GM21515 (cell line): ENCODE results near the gene LHFPL2.
A peak's percentile ranks its signal among the peaks of the same experiment; 100 is the strongest.
"Not testable (repeated sequence)": the region's sequence is repeated elsewhere in the genome, so short reads cannot be mapped to it uniquely, and the experiment has no call there.

Experiments
- ATAC-seq: cut with Tn5 transposase; IDR thresholded peaks from one replicate; pipeline ENCODE4 v1.9.1; 2021; ENCODE audit not compliant: unreplicated experiment

LHFPL2 gene

DNA sequence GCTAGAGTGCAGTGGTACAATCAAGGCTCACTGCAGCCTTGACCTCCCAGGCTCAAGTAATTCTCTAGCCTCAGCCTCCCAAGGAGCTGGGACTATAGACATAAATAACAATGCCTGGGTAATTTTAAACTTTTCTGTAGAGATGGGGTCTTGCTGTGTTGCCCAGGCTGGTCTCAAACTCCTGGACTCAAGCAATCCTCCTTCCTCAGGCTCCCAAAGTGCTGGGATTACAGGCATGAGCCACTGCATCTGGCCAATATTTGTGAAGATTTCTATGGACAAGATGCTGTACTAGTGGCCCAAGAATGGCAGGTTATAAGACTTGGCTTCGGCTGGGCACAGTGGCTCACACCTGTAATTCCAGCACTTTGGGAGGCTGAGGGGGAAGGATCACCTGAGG is 18.4 kb upstream of the LHFPL2 start:
- ATAC-seq = not testable (repeated sequence)

DNA sequence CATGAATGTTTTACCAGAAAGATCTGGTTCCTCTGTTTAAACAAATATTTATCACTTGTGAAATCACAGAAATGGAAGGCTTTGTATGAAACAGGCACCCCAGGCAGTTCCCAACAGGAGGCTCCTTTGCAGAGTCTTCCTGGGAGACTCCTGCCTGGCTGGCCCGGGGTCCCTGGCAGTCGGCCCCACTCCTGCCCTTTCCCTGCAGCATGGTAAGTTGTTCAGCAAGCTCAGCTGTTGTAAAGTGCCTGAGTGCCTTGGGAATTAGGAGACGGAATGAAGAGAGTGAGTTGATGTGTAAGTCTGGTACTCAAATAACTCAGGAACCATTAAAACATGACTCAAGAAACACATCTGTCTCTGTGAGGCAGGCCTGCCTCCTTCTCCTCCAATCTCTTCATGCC is 17.5 kb upstream of the LHFPL2 start:
- ATAC-seq = no peak

DNA sequence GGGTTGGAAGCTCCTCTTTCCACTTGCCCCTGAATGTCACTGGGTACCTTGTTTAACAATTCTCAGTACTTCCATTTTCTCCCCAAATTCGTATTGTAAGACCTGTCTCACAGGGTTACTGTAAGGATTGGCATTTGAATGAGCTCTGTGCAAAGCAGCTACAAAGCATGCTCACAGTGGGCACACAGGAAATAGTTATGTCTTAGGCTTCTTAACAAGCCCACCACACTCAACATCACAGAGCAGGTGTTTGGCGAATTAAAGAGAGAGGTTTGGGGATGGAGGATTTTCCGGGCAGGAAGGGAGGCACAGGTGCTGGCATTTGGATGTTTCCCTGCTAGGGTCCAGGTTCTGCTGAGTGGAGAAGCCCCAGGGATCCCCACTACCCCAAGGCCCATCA is 17.0 kb upstream of the LHFPL2 start:
- ATAC-seq = no peak

DNA sequence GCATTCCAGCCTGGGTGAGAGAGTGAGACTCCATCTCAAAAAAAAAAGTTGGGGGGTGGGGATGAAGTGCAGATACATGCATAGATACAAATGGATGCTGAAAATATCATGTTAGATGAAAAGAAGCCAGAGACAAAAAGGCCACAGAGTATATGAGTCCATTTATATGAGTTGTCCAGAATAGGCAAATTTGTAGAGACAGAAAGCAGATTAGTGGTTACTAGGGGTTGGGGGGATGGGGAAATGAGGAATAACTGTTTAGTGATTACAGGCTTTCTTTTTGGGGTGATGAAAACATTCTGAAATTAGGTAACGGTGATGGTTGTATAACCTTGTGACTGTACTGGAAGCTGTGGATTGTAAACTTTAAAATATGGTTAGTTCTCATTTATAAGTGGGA is 13.8 kb upstream of the LHFPL2 start:
- ATAC-seq = no peak

DNA sequence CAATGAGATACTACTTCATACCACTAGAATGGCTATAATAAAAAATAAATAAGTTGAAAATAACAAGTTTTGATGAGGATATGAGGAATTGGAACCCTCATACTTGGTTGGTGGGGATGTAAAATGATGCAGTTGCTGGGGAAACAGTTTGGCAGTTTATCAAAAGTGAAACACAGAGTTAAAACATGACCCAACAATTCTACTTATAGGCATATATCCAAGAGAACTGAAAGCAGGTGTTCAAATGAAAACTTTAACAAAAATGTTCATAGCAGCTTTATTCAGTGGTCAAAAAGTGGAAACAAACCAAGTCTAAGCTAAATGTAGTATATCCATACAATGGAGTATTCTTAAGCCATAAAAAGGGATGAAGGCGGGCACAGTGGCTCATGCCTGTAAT is 13.1 kb upstream of the LHFPL2 start:
- ATAC-seq = peak; percentile 75

DNA sequence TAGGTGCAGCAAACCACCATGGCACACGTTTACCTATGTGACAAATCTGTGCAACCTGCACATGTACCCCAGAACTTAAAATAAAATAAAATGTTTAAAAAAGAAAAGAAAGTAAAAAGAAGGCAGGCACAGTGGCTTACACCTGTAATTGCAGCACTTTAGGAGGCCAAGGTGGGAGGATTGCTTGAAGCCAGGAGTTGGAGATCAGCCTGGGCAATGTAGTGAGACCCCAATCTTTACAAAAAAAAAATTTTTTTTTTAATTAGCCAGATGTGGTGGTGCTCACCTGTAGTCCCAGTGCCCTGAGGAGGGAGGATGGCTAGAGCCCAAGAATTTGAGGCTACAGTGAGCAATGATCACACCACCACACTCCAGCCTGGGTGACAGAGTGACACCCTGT is 12.5 kb upstream of the LHFPL2 start:
- no peak for ATAC-seq

DNA sequence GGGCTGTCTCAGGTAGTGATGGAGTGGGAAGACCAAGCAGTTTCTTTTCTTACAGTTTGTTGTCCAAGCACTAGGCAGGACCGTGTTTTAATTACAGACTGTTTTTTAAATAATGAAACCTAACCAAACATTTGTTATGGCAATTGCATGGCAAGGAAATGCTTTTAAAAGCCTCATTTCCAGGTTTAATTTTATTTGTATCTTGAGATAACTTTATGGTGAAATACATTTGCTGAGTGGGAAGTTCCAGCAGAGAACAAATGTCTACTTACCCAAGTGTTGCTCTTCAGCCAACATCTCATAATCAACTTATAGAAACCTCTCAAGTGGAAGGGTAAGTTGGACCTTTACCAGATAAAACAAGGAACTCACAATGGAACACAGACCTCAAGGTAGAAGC is 11.8 kb upstream of the LHFPL2 start:
- no peak for ATAC-seq

DNA sequence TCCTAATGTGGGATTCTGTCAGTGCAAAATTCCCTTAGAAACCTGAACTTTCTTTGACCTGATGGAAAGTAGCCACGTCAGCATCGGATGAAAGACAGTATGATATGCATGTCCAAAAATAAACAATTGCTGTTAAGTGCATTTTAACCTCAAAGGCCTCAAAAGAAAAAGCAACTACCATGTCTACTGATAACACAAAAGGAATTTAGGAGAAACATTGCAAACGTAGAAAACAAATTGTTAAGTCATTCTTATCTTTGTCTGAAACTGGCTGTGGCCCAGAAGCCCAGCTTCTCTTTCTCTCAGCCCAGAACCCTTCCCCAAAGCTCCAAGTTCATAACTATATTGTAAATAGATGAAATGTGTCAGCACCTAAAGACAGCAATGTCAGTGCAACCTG is 11.1 kb upstream of the LHFPL2 start:
- ATAC-seq = no peak

DNA sequence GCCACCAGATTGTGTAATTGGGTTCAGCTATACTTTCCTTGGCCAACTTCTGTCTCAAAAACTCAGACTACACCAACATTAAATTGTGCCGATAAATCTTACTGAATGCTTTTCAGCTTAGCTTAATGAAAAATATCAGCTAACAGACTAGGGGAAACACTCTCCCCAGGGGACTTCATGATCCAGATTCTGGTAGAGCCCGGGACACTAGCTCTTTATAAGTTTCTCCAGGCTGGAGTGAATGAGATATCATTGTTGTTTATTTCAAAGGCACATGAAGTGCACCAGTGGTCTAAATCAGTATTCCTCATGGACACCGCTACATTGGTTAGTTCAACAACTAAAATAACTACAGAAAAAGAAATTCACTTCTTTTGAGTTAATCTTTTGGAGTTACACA is 10.5 kb upstream of the LHFPL2 start:
- no peak for ATAC-seq

DNA sequence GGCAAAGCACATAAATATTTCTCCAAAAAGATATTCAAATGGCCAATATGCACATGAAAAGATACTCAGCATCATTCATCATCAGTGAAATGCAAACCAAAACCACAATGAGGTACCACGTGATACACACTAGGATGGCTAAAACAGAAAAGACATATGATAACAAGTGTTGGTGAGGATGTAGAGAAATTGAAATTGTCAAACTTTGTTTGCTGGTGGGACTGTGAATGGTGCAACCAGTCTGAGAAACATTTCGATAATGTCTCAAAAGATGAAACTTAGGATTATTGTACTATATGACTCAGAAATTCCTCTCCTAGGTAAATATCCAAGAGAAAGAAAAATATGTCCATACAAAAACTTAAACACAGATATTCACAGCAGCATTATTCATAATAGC is 8.6 kb upstream of the LHFPL2 start:
- no peak for ATAC-seq

DNA sequence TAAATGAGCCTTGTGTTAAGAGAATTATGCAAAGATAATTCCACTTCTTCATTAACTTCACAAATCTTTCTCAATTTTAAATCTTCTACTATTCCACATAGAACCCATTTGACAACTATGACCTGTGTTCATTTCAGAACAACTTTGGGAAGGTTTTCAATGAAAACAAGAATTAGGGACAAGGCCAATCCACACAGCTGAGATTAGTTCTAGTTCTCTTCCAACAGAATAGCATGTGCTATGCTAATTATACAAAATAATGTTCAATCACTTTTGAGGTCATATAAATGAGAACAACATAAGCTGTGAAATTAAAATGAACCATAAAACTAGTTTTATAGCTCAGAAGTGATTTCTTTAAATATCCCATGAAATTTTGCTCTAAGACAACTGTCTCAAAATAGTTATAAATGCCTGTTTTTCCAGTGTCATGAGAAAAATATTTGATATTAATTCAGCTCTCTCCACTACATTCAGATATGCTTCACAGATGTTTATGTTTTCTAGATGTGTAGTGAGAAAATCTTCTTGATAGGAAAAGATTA is 7.2 kb upstream of the LHFPL2 start:
- no peak for ATAC-seq

DNA sequence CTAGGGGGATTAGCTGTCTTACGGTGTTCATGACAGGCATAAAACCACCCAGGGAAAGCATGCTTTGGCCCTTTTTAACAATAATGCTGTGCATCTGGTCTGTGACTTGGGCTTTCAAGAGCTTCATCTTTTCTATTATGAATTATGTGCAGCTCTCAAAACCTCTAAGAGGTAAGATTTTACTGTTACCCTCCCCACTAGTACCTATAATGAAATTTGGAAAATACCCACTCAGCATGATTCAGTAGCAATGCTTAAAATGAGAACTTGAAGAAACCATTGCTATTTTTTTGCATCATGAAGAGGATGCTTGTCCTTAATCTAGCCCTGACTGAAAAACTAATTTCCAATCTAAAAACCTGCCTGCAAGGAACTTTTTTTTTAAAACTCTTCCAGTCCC is 5.8 kb upstream of the LHFPL2 start:
- ATAC-seq = no peak

DNA sequence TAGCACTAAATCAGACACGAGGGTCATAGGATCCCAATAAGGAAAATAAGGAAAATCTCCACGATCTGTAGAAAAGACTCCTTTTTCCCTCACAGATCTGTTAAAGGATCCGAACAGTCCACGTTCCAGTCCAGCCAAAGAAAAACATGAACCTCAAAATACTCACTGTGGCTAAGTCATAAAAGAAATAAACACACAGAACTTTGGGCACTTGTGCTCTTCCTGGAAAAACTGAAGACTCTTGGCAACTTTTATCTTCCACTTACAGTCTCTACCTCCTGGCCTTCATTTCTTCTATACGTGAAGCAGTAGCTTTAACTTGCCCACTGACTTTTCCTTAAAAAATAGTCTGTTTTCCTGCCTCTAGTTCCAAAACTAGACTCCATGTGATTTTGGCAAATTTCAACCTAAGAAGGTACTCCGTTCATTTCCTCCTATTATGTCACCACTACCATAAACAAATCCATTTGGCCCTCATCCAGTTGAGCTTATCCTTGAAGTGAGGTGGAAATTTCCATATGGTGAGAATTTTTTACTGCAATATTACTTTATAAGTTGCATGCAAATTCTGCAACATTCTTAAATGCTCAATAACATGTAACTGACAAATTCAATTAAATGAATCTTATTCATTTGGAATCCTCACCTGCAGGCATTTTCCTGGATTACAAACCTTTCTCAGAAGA is 5.3 kb upstream of the LHFPL2 start:
- no peak for ATAC-seq

DNA sequence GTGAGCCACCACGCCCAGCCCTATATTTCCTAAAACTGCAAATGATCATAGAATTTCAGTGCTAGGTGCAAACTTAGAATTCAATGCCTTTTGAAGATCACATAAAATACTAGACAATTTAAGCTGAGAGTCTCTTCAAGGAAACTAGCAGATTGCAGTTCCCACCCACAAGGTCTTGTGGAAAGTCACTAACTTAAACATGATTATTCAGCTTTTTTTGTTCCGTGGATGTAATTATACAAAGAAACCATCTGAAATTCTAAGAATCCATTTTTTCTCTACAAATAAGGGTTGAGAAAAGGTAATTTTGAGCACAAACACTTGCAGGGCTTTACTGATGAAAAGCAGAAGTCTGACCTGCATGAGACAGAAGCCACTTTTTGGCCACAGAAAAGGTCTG is 4.5 kb upstream of the LHFPL2 start:
- no peak for ATAC-seq

DNA sequence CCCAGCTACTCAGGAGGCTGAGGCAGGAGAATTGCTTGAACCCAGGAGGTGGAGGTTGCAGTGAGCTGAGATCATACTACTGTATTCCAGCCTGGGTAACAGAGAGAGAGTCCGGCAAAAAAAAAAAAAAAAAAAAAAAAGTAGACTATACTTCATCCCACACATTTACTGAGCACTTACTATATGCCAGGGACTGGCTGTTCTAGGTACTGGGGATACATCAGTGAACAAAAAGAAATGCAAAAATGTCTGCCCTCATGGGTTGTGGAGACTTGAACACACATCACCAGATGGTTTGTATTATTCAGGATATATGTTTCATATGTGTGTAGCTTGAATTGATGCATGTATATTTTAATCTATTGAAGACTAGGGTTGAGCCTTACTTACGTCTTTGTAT is 2.9 kb upstream of the LHFPL2 start:
- ATAC-seq = no peak

DNA sequence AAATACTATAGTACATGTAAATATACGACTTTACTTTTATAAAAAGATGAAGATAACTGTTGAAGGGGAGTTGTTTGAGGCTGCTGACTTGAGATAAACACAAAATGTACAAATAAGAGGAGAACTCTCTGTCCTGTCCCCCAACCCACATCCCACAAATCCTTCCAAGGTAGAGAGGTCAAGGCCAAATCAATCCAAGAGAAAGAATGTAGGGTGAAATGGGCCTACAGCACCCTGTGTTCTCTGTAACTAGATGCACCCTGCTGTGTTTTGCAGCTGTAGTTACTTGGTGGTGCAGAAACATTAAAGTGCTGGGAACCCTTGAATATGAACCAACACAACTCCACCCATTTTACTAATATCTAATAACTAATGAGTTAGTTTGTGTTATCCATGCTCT is 2.0 kb upstream of the LHFPL2 start:
- ATAC-seq = no peak

DNA sequence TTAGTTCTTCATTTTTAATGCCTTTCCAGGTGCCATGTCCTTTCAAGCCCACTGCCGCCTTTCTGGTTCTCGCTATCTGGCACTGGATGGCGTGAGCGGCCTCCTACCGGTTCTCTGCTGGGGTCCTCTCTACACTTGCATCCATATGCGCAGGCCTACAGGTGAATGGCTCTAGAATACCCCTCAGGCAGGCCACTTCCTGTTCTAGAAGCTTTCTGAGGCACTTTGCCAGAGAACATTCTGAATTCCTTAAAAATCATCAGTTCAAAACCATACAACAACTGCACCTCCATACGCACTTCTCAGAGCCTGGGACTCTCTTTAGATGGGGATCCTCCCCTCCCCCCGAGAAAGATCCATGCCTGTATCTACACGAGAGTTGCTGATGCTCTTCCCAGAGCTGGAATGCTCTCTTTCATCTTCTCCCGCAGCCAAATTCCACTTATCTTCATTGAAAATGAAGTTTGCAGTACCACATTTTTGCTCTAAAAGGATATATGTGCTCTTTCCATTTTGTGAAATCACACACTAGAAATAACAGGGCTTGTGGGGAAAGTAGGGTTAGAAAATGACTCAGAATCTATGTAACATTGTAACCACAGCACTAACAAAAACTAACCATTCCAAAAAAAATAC is 1.4 kb upstream of the LHFPL2 start:
- ATAC-seq = no peak

DNA sequence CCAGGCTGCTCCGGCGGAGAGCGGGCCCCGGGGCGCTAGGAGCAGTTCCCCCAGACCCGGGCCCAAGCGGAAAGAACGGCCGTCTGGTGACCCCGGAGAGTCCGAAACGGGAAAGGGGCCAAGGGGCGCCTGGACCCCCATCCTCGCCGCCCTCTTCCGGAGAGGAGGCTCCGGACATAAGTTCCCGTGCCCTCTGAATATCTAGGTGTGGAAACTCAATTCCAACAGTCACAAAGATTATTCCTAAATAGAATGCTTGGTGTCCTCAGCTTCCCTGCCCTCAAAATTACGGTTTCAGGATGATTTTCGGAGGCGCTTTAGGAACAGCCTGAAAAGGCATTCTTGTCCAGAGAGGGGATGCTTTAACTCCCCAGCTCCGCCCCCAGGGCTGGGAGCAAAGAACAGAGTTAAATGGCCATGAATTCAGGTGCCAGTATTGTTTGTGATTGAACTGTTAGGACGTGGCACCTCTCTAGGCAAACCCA is 681 bp upstream of the LHFPL2 start:
- ATAC-seq = no peak

DNA sequence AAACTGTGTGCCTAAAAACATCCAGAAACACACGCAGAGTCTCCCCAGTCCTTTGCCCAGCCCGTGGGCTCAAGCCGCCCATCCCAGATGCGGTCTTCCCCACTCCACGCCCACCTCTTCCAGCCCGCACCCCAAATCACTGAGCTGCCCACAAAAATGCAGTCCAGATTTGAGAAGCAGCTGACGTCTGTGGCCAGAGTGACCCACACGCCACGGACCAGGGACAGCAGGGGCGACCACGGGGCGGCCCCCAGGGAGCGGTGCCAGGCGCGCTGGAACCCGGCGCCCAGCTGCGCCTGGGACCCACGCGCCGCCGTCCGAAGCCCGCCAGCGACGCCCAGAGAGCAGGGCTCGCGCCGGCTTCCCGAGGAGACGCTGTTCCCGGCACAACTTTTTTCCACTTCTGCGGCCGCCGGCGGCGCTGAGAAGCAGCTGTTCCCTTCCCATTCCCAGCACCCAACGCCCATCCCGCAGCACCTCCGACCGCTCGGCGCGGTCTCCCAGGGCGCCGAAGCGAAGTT is 674 bp downstream of the LHFPL2 start:
- ATAC-seq = peak; percentile 28

DNA sequence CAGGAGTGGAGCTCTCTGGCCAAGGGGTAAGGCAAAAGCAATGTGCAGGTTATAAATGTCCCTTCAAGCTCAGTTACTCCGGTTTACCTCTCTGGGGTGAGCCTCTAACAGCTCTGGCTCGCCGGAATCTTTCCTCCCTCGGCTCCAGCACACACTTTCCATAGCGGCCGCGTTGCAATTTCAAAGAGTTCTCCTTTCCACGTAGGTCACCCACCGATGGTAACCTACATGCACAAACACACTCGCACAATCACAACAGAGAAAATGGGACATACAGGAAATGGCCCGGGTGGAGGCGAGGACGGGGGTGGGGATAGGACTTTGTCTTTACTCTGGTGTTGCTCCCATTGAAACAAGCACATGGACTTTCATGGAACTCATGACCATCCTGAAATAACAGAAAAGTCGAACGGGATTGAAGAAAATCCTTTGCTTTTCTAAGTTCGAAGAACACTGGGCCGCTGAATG is 1.2 kb downstream of the LHFPL2 start:
- ATAC-seq = no peak

DNA sequence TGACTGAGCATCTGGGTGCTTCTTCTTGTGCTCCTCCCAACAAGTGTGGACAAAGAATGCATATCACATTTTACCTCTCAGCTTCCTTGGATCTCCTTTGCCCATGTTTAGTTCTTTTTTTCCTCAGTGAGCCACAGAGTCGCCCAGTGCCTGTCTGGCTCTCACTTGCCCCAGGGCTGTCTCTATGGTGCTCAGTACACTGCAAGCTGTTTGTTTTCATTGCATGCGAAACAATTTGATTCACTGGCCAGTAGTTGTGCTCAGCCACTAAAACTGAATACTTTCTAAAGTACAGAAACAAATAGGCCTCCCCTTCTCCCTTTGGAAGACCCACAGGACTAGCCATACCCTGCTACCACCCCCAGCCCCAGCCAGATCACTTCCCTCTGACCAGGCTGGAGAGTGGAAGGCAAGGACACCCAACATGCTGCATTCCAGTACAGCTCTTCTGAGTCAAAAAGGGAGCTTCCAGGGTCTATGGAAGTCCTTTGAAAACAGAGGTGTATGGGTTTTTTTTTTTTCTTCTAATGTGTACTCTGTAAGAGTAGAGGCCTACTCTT is 3.8 kb downstream of the LHFPL2 start:
- no peak for ATAC-seq

DNA sequence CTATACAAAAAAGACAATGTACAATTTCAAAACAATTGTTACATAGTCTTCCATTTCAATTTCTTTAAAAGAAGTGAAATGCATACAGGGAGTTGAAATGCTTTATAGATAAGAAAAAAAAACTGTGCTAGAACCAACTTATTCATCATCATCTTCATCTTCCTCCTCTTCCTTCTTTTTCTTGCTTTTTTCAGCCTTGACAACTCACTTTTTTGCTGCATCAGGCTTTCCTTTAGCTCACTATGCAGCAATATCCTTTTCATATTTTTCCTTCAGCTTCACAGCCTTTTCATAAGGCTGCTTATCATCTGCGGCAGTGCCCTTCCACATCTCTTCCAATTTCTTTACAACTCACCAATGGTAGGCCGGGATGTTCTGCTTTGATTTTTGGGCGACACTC is 4.4 kb downstream of the LHFPL2 start:
- ATAC-seq = no peak
